Central memory CD4-positive, alpha-beta T cell (primary cell): Measurements from ENCODE around the gene CNTNAP2.

ENCODE experiments used
- DNase-seq: peaks from one replicate; pipeline ENCODE4 v3.0.0; 2022

CNTNAP2 gene

DNA sequence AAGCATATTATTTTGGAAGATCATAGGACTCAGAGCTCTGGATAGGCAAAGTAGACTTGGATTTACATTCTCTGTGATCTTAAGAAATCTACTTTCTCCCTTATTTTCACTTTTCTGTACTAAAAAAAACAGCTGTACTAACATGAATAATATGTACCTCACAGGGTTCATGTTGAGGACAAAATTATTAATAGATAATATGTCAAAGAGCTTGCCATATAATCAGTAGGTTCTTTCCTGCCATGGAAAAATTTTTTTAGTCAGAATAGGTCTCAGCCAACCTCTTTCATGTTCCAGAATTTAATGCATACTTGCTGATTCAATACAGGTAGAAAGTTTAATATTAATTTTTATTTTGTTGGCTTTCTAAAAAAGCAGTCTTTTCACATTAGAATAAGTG, 1693.7 kb downstream of the CNTNAP2 start:
- no peak for DNase-seq

DNA sequence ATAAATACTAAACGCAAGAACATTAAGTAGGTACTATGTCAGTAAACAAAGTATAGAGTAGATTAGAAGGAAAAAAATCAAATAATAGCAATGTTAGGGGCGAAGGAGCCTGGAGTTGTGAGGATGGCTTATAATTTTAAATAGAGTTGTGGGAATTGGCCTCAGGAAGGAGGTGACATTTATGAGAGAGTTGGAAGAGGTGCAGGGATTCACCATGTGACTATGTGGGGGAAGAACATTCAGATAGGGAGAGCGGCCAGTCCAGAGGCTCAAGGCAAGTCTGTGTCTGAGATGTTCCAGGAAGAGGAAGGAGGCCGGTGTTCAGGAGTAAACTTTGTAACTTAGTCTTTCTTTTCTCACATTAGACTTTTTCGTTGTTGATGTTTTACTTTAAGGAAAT, 1695.3 kb downstream of the CNTNAP2 start:
- DNase-seq = no peak

DNA sequence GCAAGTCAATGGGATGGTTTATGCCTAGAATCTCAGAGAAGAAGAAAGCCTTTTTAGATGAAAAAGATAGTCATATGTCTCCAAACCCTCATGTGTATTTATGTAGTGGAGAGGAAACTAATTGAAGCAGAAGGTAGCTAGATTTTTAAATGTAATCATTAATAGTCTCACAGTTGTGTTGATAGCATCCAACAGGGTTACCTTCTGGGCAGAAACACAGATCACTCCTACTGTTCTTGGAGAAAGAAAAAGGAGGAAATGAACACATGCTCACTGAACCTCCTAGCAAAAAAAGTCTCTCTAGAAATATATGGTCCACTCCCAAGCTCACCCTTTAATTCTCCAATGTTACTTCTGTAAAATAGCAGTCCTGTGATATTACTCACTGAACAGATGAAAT, 1696.7 kb downstream of the CNTNAP2 start:
- DNase-seq = no peak

DNA sequence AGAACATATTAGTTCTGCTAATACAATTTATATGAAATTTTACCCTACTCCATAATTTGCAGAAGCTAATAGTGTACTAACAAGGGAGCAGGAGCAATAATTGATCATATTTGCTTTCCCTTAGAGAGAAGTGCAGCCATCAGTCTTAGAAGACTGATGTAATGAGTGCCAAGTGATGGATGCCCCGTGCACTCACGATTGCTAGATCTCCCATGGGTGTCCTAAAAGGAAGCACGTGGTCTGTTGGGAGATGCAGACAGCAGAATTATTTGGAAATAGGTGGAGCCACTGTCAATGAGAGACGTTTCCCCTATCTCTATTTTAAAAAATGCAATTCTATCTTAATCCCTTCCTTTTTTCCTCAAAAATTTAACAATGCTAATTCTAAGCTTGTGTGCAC, 1701.7 kb downstream of the CNTNAP2 start:
- DNase-seq = no peak

DNA sequence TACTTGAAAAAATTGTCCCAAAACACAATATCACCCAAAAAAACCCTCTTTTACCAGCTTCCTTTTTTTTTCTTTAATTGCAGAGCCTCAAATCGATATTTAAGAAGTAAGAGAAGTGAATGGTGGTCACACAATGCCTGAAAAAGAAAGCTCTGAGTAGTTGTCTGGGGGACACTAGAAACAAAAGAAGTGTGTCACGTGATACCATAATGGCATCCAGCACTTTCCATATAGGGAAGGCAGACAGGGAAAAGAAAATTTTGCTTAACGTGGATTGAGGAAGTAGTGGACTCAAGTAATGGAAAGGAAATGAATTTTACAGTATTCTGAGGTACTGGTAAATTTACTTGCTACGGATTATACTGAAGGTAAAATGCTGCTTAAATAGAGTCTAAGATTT, 1708.1 kb downstream of the CNTNAP2 start:
- no peak for DNase-seq

DNA sequence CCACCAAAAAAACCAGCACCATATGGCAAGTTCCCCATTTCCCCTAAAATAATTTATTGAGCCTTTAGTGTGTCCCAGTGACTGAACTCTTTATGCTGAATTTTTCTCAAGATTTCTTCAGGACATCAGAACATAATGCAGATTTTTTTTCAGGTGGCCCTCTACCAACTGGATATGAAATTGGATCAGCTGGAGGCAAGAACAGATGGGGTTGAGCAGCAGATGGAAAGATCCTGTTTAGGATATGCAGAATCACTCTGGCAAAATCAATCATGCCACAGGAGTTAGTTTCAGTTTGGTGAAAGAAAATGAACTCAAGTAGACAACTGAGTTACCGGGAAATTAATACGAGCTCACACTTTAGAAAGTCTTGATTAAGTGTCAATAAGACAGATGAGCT, 1712.4 kb downstream of the CNTNAP2 start:
- no peak for DNase-seq

DNA sequence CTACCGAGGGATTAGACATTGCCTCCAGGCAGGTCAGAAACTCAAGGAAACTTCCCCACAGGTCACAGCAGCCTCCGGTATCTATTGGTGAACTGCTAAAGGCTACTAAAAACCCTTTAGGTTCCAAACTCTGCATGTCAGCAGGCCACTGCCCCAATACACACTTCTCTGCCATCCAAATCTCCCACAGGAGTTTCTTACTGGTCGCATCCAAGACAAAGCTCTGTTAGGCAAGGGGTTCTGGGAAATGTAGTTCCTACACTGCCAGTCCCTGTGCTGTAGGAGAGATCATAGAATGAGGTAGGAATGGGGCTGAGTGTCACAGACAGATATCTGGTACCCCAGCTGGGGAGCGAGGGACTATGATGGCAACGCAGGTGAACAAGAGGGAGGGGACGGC, 1717.0 kb downstream of the CNTNAP2 start:
- DNase-seq = no peak

DNA sequence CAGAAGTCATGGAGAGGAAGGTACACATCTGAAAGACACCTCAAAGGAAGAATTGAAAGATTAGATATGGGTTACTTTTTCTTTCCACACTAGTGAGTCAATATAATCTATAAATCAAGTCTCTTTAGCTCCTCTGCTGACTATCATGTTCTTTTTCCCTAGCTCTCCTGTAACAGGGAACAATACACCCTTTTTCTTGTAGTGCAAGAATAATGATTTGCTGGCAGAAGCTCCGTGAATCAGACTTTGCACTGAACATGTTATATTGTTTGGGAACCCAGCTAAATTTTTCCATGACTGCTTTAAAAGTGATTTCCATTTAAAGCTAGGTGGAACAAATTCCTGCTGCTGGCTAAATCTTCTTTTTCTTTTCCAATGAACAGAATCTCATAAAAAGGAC, 1717.4 kb downstream of the CNTNAP2 start:
- no peak for DNase-seq

DNA sequence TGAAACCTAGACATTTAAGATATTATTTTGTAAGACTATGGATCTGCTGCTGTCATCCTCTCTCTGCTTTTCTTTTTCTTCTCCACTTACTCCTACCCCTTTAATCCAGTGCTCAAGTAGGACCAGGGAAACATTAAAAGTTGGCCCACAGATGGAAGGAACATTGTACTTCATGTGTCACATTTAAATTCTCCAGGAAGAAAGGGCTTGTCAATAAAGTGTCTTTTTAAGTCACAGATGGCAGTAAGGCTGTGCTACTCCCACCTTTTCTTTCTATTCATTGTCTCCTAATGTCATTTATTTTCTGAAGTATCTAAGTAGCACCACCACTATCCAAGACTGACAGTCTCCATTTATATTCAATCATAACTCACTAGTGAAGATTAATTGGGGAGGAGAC, 1736.2 kb downstream of the CNTNAP2 start:
- no peak for DNase-seq

DNA sequence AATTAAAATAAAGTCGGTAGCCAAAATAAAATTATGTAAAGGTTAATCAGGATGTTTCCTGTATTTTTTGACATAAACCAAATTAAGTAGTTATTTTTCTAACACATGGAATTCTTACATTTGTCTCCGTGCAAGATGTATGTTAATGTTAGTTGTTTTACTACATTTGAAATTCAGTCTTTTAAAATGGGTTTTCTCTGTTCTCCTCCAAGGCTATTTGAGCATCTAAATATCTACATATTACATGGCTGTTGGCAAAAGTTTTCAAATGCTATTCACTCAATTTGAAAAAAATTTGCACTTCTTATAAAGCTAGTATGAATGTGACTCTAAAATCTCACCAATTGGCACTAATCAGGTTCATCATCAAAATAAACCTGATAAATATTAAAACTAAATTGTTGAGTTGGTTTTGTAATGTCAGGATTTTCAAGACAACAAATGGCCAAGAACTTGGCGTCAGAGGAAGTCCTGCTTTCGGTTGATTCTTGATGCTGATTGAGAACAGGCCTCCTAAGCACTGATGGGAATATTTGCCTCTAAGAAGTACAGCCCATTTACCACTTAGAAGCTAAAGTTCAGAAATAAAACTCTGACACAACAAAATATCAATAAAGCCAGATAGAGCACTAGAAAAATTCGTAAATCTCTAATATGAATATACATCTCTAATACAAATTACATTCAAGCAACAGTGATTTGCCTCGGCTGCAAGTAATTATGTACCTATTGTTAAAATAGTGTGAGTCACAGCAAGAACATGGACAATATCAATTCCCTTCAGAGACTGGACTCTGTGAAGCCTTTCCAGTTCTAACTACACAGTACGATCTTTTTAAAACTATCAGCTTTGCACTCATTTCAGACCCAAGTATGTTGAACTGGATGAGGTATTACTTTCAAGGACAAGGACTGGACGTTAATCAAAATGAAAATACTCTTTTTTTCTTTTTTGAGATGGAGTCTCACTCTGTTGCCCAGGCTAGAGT, 1740.8 kb downstream of the CNTNAP2 start:
- no peak for DNase-seq

DNA sequence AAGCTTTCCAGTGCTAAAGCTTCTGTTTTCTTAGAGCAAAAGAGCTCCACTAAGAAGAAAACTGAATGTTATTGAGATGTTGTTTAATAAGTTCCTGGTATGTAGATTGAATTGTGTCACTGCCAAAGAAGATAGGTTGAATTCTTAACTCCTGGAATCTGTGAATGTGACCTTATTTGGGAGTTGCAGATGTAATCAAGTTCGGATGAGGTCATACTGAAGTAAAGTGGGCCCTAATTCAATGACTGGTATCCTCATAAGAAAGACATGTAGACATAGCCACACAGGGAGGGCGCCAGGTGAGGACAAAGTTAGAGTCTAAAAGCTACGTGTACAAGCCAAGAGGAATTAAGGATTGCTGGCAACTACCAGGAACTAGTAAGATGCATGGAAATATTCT, 1741.8 kb downstream of the CNTNAP2 start:
- DNase-seq = no peak

DNA sequence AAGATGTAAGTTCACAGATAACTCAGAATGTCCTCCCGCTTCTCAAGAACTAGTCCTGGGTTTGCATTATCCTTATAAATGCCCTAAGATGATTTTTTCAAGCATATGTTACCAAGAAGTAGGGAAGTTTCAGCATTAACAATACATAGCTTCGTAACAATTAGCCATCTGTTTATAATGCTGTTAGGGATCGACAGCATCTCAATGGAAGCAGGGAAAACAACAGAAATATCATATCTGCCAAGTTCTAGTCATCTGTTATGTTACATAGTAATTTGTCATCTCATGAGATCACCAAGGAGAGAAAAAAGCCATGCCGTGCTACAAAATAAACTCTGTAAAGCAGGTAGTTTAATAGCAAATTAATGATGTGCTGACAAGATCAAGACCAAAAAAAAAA, 1742.4 kb downstream of the CNTNAP2 start:
- DNase-seq = no peak

DNA sequence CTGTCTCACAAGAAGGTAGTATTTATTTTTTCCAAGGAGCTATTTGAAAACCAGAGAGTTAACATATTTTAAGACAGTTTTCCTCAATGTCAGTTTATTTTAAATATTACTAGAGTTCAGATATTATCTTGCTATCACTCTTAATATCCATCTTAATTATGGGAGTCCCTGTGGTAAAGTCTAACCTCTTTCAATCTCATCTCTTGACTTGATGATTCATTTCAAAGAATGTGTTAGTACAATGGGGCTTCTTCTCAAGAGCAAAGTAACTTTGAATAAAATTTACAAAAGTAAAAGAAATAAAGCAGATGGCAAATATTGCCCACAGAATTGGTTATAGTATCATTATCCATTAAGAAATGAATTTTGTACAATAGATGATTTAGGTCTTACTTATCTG, 1742.9 kb downstream of the CNTNAP2 start:
- DNase-seq = no peak

DNA sequence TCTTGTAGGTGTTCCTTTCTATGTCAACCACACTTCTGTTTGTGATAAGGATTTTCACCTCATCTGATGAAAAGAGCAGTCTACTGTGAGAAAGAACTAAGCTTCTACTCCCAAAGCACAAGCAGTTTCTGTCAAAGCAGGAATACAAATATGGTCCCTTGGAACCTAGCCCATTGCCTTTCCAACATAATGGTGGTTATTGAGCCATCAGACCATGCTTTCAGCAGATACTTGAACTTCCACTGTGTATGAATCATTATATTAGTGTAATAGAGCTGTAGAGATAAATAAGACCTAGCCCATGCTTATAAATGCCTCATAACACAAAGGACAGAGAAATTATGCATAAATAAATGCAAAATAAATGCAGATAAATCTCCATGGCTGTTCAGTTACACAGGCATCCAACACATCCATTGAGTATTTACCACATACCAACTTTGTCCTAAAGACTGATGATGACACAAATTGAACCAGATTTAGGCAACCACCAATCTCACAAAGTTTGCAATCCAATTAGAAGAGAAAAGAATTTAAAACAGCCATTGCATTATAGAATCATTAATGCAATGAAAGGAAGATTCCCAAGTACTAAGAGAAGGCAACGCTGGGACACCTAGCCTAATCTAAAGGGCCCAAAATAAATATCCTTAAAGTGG, 1744.6 kb downstream of the CNTNAP2 start:
- DNase-seq = no peak

DNA sequence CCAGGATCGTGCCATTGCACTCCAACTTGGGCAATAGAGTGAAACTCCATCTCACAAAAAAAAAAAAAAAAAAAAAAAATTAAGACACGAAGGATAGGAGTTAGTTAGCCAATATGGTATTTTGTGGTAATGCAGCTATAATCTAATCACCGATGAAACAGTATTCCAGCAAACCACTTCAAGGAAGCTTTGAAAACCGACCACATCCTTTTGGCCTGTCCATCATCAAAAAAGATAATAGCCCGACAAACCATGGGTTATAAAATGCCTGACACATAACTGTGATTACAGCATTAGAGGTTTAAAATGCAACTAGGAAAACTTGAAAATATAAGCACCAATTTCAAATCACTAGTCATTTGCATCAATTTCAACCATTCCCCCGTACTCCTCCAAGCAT, 1745.3 kb downstream of the CNTNAP2 start:
- DNase-seq = no peak

DNA sequence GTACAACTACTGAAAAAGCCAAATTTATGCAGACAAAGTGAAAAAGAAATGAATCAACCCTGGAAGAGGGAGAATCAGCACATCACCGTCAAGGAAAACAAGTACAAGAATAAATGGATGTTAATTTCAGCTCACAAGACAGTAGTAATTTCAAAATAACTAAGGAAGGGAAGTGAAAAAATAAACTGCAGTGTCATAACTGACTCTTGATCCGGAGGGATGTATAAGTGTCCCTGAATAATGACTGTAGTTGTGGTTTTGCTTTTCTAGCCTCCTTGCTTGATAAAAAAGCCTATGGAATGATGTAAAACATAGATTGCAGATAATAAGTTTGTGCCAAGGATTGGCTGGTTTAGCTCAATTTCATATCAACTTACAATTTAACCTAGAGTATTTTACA, 1752.9 kb downstream of the CNTNAP2 start:
- no peak for DNase-seq

DNA sequence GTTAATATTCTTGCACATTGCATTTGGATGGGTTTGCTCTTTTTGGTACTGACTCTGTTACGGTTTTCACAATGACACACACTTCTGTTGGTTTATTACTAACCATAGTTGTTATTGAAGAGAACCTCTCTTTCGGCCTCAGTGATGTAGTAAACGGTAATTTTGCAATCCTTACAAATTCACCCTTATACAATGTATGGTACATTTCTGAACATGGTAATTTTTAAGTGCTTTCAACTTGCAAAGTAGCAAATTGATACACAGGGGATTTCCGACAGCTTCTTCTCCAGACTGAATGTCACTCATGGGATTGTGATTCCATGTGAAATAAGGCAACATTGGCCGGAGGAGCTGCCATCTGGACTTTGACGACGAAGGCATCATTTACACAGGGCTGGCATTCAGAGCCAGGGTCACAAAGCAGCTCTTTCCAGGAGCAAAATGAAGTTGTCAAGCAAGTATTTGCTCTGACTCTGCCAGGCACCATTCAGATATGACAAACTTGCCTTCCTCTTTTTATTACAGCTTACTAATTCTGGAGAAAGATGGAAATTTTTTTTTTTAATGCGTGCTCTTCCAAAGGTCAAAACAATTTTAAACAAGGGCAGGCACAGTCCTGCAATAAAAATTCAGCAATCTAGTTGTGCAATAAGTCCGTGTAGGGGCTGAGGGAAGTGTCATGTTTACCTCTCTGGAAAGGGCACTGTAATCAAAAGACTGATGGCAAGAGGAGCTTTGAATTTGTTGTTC, 1762.5 kb downstream of the CNTNAP2 start:
- no peak for DNase-seq

DNA sequence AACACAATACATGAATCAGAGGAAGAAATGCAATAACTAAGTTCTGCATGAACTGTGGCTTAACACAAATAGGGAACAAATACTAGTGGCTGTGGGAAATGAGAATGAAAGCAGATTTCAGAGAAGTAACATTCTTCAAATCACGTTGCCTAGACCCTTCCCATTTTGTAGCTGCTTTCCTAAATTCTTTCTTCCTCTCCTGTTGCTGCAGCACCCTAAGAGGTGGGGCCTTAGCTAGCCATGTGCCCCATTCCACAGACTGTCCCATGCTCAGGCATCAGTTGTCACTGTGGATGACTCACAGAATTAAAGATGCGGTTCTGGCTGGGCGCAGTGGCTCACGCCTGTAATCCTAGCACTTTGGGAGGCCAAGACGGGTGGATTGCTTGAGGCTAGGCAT, 1769.3 kb downstream of the CNTNAP2 start:
- DNase-seq = no peak

DNA sequence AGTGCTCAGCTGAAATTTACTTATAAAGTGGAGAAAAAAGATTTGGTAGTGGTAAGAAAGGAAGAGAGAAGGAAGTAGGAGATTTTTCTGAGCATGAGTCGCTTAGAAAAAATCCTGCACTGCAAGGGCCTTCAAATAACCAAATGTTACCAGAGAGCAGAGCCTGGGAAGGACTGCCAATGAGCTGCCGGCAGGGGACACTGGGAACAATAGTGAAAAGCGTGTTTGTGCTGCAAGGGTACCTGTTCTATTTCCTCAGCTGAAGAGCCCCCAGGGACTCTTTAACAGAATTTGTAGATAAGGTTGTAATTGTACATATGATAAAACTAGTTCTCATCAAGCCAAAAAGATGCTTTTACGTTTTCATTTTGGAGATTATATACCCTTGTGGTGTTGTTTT, 1777.7 kb downstream of the CNTNAP2 start:
- DNase-seq = no peak

DNA sequence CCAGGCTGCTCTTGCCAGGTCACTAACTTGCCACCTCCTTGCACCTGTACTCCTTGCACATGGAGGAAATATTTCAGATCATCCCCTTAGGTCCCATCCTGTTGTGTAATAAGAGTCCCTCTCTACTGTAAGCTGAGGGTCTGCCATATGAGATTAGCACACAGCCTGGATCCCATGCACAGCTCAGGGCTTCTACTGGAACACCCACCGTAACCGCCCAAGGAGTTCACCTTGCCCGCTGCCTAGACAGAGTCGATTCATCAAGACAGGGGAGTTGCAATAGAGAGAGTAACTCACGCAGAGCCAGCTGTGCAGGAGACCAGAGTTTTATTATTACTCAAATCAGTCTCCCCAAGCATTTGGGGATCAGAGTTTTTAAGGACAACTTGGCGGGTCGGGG, 1779.5 kb downstream of the CNTNAP2 start:
- DNase-seq = no peak

DNA sequence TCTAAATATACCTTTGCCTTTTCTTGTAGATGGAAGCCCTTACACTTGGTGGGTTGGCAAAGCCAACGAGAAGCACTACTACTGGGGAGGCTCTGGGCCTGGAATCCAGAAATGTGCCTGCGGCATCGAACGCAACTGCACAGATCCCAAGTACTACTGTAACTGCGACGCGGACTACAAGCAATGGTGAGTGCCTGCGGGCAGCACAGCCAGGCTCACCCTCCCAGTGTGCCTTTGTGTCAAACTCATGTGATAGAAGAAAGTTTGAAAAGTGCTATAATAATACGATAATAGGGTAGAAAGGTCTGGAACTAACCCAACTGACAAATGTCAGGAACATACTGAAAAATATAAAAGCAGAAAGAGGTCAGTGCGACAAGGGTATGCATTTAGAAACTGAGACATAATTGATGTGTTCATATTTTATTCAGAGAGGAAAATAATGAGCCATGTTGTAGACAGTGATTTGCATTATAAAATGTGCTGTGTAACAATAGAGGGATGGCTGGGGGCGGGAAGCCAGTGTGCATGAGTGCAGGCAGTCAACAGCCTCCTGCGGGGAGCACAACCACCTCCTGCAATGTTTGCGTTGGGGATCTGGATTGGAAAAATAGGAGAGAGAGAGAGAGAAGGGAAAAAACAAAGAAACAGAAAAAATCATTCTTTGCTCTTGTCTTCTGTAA, 1787.1 kb downstream of the CNTNAP2 start:
- no peak for DNase-seq

DNA sequence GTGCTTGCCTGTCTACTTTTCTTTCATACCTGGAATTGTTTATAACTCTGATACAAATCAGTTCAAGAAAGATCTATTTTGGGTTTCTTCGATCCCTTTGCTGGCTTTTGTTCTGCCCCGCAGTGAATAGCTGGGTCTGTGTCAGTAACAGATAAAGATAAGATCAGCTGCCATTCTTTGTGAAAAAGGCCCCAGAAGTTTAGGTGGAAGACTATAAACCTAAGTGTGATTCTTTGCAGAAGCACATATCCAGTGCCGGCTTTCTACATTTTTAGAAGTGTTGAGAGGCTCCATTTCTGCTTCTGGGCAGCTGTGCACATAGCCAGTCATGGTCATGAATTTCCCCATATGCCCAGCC, 1787.6 kb downstream of the CNTNAP2 start:
- DNase-seq = no peak
